Lower leg skin (tissue), 3 donors: ENCODE measurements around the gene SLAIN2.

Experiments used
- CTCF ChIP-seq, 3 donors: fragments of 450-650 bp; IDR thresholded peaks; one replicate each; pipeline ENCODE4 v1.5.1; 2016; ENCODE audit warnings: antibody characterized with exemption in 3 of 3, mild to moderate bottlenecking in 3 of 3, moderate library complexity in 2 of 3
- POLR2A ChIP-seq, 2 donors: fragments of 450-650 bp; IDR thresholded peaks; one replicate each; pipeline ENCODE4 v1.6.1; 2016 to 2017; ENCODE audit warnings: antibody characterized with exemption in 2 of 2, mild to moderate bottlenecking in 1 of 2, moderate library complexity in 1 of 2

- no peak for TF ChIP-seq CTCF (IDR thresholded peaks at IDR 0.05)
- TF ChIP-seq POLR2A (IDR thresholded peaks at IDR 0.05): no peak
Observed at GRCh38 chr4:48340276-48340964, 909 bp upstream of the SLAIN2 start.
